GM21515 (cell line): ENCODE data around the gene PTGES2.

Source experiments
- ATAC-seq: cut with Tn5 transposase; IDR thresholded peaks from one replicate; pipeline ENCODE4 v1.9.1; 2021; ENCODE audit not compliant: unreplicated experiment

The PTGES2 gene

GRCh38 chr9:128153947-128154695 is 26.6 kb upstream of the PTGES2 start:
- no peak for ATAC-seq

DNA sequence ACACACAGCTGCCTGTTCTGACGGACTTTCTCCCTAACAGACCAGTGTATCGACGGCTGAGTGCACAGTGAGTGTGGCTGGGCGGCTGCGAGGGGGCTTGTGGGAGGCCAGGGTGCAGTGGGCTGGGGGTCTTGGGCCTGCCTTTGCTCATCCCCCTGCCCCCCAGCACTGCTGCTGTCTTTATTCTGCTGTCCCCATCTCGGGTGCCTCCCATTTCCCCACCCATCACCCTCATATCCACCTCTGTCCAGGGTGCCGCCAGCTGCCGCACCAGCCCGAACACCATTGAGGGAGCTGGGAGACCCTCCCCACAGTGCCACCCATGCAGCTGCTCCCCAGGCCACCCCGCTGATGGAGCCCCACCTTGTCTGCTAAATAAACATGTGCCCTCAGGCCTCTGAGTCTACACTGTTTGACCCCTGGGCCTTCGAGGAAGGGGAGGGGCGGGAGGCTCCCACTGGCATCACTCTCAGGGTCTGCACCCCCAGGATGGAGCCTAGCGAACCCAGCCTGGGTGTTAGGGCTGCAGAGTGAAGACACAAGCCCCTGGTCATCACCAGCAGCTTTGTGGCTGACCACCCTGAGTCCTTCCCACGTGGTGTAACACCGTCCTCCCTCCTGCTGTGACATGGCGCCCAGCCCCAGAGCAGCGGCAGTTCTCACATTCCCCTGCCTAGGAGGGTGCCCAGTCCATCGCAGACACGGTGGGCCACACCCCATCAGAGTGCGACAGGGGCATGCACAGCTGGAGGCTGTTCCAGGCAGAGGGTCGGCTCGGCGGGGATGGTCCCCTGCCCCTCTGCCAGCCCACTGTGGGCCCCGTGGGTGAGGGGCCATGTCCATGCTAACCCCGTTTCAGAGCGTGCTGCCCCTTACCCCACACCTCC is 25.8 kb upstream of the PTGES2 start:
- no peak for ATAC-seq

DNA sequence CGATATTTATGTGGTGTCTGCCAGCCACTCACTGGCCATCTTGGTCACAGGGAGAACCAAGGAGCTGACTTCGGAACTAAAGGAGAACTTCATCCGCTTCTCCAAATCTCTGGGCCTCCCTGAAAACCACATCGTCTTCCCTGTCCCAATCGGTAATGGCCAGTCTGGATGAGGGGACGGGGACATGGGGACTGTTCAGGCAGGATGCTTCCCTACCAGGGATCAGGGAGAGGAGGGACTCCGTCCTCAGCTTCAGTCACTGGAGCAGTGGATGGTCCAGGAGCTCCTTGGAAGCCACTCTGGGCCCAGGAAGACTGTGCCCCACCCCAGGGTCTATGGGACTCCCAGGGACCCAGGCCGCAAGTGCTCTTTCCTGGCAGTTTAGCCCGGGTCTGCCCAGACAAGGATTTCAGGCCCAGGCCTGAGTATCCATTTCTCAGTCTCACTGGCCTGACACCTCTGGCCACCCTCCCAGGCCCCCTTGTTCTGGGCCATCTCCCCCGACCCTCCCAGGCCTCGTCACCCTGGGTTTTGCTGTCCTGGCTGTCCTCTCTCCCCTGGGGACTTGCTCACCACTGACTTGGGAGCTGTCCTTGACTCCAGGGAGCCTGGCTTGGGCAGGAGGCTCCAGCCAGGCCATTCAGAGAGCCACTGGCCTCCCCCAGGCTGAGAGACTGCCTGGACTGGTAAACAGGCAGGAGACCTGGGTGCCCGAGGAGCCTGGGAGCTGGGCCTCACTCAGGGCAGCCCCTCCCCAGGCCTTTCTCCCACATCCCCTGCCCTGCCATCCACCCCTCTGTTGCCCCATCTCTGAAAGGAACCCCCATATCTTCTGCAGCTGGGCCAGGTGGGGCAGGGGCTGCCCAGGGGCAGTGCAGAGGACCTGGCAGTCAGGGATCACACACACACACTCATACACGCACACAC is 24.9 kb upstream of the PTGES2 start:
- ATAC-seq: no peak

GRCh38 chr9:128151309-128152132 is 24.0 kb upstream of the PTGES2 start:
- no peak for ATAC-seq

DNA sequence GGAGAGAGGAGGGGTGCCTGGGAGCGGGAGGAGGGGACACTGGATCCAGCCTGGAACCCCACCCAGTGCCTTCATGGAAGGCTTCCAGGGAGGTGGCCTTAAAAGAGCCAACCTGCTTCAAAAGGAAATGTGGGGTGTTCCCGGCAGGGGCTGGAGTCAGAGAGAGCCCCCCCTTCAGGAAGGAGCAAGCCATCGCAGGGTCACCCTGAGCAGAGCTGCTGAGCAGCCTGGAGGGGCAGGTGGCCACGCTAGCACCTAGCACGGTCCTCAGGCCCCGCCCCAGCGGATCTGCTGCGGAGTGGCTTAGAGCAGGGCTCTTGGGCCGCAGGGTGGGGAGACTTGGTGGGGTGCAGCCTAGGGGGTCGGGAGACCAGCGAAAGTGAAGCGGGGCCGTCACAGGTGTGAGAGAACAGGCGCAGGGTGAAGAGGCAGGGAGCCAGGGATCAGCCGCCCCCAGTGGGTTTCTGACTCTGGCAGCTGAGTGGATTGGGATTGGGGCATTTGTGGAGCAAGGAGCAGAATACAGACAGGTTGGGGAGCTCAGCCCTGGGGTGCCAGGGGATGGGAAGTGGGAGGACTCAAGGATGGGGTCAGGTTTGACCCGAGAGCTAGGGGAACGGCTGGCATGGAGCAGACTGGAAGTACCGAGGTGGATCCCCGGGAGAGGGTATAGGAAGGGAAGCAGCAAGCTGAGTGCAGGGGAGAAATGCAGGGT is 23.2 kb upstream of the PTGES2 start:
- no peak for ATAC-seq

DNA sequence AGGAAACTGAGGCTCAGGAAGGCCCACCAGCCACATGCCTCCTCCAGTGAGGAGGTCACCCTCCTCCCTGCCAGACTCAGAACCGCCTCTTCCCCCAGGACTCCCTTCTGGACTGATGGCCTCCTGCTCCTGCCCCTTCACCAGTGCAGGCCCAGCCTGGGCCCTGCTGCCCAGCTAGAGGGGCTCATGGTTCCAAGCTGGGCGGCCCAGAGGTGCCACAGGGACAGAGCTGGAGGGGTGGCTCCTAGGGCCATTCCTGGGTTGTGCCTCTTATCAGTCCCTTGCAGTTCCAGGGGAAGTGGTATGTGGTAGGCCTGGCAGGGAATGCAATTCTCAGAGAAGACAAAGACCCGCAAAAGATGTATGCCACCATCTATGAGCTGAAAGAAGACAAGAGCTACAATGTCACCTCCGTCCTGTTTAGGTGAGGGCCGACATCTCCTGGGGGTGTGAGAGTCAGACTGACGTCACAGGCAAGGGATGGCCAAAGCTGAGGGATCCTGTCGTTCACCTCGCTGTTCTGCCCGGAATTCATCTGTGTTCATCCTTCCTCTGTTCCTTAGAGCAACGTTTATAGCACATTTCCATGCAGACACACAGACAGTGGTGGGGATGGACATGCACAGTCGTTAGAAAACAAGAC is 22.5 kb upstream of the PTGES2 start:
- ATAC-seq: no peak

GRCh38 chr9:128149001-128149701 is 21.6 kb upstream of the PTGES2 start, which contains the start of gene LCN2:
Gene LCN2, plus strand, starts transcription at chr9:128149453. Its CDS starts 73 bp downstream, at chr9:128149526.
- ATAC-seq: no peak

GRCh38 chr9:128148509-128149000 is 21.0 kb upstream of the PTGES2 start:
- ATAC-seq: no peak

DNA sequence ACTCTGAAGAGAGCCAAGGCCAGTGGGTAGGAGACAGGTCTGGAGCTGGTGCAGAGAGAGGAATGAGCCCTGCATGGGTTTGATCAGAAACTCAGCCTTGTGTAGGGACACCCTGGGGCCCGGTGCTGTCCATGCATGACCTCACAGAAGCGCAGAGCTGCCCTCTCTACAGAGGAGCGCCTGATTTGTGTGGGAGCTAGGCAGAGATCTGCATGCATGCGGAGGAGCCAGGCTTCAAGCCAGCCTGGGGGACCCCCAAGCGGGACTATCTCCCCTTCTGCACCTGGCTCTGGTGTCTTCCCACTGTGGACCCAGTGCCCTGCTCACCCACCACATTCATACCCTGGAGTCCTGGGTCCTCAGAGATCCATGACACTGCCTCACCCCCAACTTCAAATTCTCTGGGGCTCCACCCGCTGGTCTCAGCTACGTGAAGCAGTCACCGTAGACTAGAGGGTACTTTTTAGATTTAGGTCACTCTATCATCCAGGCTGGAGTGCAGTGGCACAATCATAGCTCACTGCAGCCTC is 19.1 kb upstream of the PTGES2 start:
- ATAC-seq: no peak

DNA sequence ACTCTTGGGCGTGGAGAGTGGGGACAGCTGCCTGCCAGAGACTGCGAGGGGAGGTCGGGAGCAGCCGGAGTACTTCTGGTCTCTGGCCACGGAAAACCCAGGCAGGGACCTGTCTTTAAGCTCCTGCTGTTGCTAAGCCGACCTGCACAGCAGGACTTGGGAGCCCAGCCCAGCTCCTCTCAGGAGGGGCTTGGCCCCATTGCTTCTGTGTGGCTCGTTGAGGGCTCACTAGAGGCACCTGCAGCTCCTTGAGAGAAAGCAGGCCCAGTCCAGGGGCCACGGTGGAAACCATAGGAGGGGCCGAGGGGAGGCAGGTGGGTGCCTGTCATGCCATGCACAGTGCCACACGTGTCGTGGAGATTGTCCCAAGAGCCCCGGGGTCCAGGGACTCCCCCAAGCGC is 18.4 kb upstream of the PTGES2 start:
- ATAC-seq: no peak

GRCh38 chr9:128145536-128145935 is 18.0 kb upstream of the PTGES2 start:
- ATAC-seq: no peak

DNA sequence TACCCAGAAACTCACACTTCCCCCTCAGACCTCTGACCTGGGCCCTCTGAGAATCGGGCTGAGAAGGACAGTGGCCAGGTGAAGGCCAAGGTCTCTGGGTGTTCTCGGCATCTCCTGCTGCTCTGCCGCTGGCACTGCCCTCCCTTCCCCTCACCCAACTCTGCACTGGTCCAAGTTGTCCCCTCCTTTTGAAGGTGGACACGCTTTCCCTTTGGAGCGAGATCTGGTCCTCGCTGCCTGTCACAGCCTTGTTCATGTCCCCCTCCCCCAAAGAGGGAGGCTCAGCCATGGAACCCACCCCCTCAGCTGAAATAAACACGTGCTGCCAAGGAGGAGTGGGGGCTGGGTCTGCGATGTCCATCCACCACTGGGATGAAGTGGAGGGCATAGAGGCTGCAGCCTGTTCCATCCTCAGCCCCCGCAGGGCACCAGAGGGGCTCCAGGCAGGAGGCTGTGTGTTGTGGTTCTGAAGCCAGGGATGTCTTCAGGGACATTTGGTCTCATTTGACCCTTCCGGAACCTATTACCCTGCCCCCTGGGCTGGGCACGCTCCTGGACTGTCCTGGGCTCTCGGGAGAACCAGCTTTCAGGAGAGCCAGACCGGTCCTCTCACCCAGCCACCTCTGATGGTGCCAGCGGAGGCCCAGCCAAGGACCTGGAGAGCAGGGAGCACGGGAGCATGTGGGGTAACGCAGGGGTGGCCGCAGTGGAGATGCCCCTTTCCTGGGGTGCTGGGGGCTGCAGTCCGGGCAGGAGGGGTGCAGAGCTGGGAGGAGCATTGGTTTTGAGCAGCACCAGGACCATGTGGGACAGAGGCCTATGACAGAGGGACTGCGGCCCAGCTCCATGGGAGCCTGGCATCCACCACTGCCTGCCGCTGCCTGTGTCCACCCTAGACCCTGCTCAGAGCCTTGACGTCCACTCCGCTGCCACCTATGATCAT is 17.0 kb upstream of the PTGES2 start:
- ATAC-seq: no peak

GRCh38 chr9:128143525-128144238 is 16.2 kb upstream of the PTGES2 start:
- no peak for ATAC-seq

- ATAC-seq: no peak
Observed at GRCh38 chr9:128142596-128142995, 15.1 kb upstream of the PTGES2 start.

- no peak for ATAC-seq
Observed at GRCh38 chr9:128142061-128142460, 14.5 kb upstream of the PTGES2 start.

DNA sequence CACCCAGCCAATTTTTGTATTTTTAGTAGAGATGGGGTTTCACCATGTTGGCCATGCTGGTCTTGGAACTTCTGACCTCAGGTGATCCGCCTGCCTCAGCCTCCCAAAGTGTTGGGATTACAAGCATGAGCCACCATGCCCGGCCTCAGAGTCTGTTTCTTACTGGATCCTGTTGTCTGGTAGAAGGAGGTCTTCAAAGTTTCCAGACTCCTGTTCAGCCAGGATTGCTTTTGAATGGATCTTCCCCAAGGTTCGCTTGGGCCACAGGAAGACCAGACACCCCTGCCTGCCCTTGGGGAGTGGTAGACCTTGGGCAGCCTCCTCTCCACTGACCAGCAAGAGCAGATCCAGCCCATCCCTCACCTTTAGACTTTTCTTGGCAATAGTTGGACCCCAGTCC is 14.1 kb upstream of the PTGES2 start:
- ATAC-seq: no peak
